Breast epithelium (tissue), 4 donors: ENCODE data around the gene SETBP1. TPM values are rescaled to one million over a fixed set of nuclear protein-coding genes. Genes with fewer than 3 reads are reported as not detected.

Source experiments
- DNase-seq, 2 donors: peaks; one replicate each; pipeline ENCODE4 v3.0.0-alpha.2; 2019; ENCODE audit warnings: low spot score in 2 of 2
- H3K27ac ChIP-seq, 2 donors: fragments of 200-600 bp; sonication (generic) in 1 of 2; one replicate each; pipeline ENCODE4 v1.5.1; 2016 to 2019; ENCODE audit warnings: mild to moderate bottlenecking in 1 of 2
- H3K27me3 ChIP-seq, 2 donors: fragments of 200-600 bp; sonication (generic) in 1 of 2; one replicate each; pipeline versions ENCODE4 v1.5.1 to v1.6.0; 2017 to 2019; ENCODE audit warnings: control low read depth in 1 of 2, mild to moderate bottlenecking in 1 of 2
- H3K36me3 ChIP-seq: fragments of 200-600 bp; one replicate; pipeline ENCODE4 v1.5.1; 2019
- H3K4me1 ChIP-seq, 2 donors: fragments of 200-600 bp; sonication (generic); one replicate each; pipeline ENCODE4 v1.5.1; 2016 to 2019; ENCODE audit warnings: control low read depth in 1 of 2
- H3K4me3 ChIP-seq, 3 donors: fragments of 200-600 bp; sonication (generic); 1 replicate in 2 of 3; 2 replicates in 1 of 3; pipeline ENCODE4 v1.5.1; 2016 to 2019; ENCODE audit warnings: mild to moderate bottlenecking in 3 of 3, moderate library complexity in 2 of 3
- H3K9me3 ChIP-seq, 2 donors: fragments of 200-600 bp; sonication (generic) in 1 of 2; one replicate each; pipeline ENCODE4 v1.5.1; 2016 to 2019; ENCODE audit warnings: control low read depth in 1 of 2
- CTCF ChIP-seq, 3 donors: fragments of 450-650 bp; IDR thresholded peaks; one replicate each; pipeline ENCODE4 v1.5.1; 2016 to 2017; ENCODE audit warnings: antibody characterized with exemption in 3 of 3, mild to moderate bottlenecking in 3 of 3, moderate library complexity in 3 of 3
- POLR2A ChIP-seq: fragments of 450-650 bp; IDR thresholded peaks from one replicate; pipeline ENCODE4 v1.6.1; 2016; ENCODE audit warnings: antibody characterized with exemption, mild to moderate bottlenecking, moderate library complexity
- POLR2AphosphoS5 ChIP-seq, 3 donors: sonication (generic); formaldehyde crosslinking; IDR thresholded peaks; one replicate each; pipeline ENCODE4 v1.6.1; 2017; ENCODE audit warnings: antibody characterized with exemption in 3 of 3
- intact Hi-C: fragments of 100-400 bp; cut with DNase I; formaldehyde crosslinking; loops from one replicate; pipeline ENCODE4 v1.15.1; 2023; ENCODE audit warnings: low total_unique reads
- total RNA-seq, 3 donors: library from RNA; depleted of rRNA; stranded (reverse); fragments of >200 nt; gene quantifications; one replicate each; pipeline ENCODE4 v1.1.0, GENCODE V29; 2016

Gene SETBP1
- total RNA-seq, 3 donors from 2014 or later, result 26.2 to 40.1 (median 37.0) TPM

- no peak overlapping the region for H3K4me3 ChIP-seq
- H3K27me3 ChIP-seq, result no peaks in the 10 kb centered on the region
- no peak for DNase-seq
- TF ChIP-seq POLR2A, result no peak
- no peak for TF ChIP-seq POLR2AphosphoS5 (IDR thresholded peaks at IDR 0.05)
- no peak for TF ChIP-seq CTCF (IDR thresholded peaks at IDR 0.05)
- no peaks in the 10 kb centered on the region for H3K9me3 ChIP-seq
- no peaks in the 10 kb centered on the region for H3K36me3 ChIP-seq
- no peak overlapping the region for H3K27ac ChIP-seq
- intact Hi-C loops, result no loop called here
- no peaks in the 10 kb centered on the region for H3K4me1 ChIP-seq
These were observed 246.6 kb downstream of the SETBP1 start for GRCh38 chr18:44927127-44927849.

- Histone ChIP-seq H3K27ac (no peak overlapping the region), H3K36me3 (no peaks in the 10 kb centered on the region), H3K27me3 (no peaks in the 10 kb centered on the region), H3K9me3 (peaks cover 10 to 12% of the 10 kb centered on the region in 2 donors), H3K4me1 (no peaks in the 10 kb centered on the region), H3K4me3 (no peak overlapping the region)
- intact Hi-C loops, result no loop called here
- TF ChIP-seq CTCF (IDR thresholded peaks at IDR 0.05) (no peak), POLR2A (no peak), POLR2AphosphoS5 (IDR thresholded peaks at IDR 0.05) (no peak)
- DNase-seq, result no peak
These were observed 254.2 kb downstream of the SETBP1 start for GRCh38 chr18:44934901-44935300.

- no peaks in the 10 kb centered on the region for H3K4me1 ChIP-seq
- intact Hi-C loops, result no loop called here
- no peaks in the 10 kb centered on the region for H3K27me3 ChIP-seq
- H3K9me3 ChIP-seq, result peaks cover 10 to 12% of the 10 kb centered on the region in 2 donors
- no peak for DNase-seq
- H3K27ac ChIP-seq, result no peak overlapping the region
- TF ChIP-seq CTCF (IDR thresholded peaks at IDR 0.05), result no peak
- no peak for TF ChIP-seq POLR2AphosphoS5 (IDR thresholded peaks at IDR 0.05)
- no peak for TF ChIP-seq POLR2A
- H3K36me3 ChIP-seq, result no peaks in the 10 kb centered on the region
- H3K4me3 ChIP-seq, result no peak overlapping the region
These were observed 254.8 kb downstream of the SETBP1 start for GRCh38 chr18:44935455-44935854.

DNA sequence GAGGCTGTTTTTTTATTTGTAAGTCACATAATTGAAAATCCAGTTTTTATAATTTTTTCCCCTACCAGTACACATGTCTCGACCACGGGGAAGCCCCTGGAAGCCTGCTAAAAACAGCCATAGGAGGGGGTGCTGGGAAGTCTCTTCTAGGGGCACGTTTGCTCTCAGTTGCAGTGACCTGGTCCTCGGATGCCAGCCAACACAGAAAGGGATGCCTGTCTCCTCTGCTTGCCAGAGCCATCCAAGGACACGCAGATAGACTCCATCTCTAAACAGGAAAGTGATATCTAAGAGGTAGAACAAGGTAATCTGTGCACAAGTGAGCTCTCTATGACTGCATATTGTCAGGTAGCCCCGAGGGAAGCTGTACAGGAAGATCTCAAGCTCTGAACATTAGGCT lies 255.8 kb downstream of the SETBP1 start:
- DNase-seq, result no peak
- intact Hi-C loops, result no loop called here
- Histone ChIP-seq H3K4me3 (no peak overlapping the region), H3K9me3 (peaks cover 10 to 12% of the 10 kb centered on the region in 2 donors), H3K36me3 (no peaks in the 10 kb centered on the region), H3K4me1 (no peaks in the 10 kb centered on the region), H3K27me3 (no peaks in the 10 kb centered on the region), H3K27ac (no peak overlapping the region)
- TF ChIP-seq POLR2AphosphoS5 (IDR thresholded peaks at IDR 0.05) (no peak), POLR2A (no peak), CTCF (IDR thresholded peaks at IDR 0.05) (no peak)

GRCh38 chr18:44937960-44938719 lies 257.5 kb downstream of the SETBP1 start:
- intact Hi-C loops, result no loop called here
- TF ChIP-seq POLR2AphosphoS5 (IDR thresholded peaks at IDR 0.05) (no peak), POLR2A (no peak)
- H3K4me1 ChIP-seq, result no peaks in the 10 kb centered on the region
- DNase-seq, result no peak
- H3K36me3 ChIP-seq, result no peaks in the 10 kb centered on the region
- H3K27ac ChIP-seq, result peak overlapping the region in 1 of 2 donors; percentile 41
- peaks cover 8 to 9% of the 10 kb centered on the region in 2 donors for H3K9me3 ChIP-seq
- no peak overlapping the region for H3K4me3 ChIP-seq
- no peaks in the 10 kb centered on the region for H3K27me3 ChIP-seq
